HG03558 (cell line): ENCODE measurements around the gene KCTD1.

Experiments
- ATAC-seq: cut with Tn5 transposase; IDR thresholded peaks from one replicate; pipeline ENCODE4 v1.9.1; 2021; ENCODE audit warnings: moderate number of reproducible peaks; ENCODE audit not compliant: unreplicated experiment; ENCODE audit errors: extremely low read depth

The KCTD1 gene

GRCh38 chr18:26550998-26551694 is 2.8 kb upstream of the KCTD1 start:
- ATAC-seq = no peak

DNA sequence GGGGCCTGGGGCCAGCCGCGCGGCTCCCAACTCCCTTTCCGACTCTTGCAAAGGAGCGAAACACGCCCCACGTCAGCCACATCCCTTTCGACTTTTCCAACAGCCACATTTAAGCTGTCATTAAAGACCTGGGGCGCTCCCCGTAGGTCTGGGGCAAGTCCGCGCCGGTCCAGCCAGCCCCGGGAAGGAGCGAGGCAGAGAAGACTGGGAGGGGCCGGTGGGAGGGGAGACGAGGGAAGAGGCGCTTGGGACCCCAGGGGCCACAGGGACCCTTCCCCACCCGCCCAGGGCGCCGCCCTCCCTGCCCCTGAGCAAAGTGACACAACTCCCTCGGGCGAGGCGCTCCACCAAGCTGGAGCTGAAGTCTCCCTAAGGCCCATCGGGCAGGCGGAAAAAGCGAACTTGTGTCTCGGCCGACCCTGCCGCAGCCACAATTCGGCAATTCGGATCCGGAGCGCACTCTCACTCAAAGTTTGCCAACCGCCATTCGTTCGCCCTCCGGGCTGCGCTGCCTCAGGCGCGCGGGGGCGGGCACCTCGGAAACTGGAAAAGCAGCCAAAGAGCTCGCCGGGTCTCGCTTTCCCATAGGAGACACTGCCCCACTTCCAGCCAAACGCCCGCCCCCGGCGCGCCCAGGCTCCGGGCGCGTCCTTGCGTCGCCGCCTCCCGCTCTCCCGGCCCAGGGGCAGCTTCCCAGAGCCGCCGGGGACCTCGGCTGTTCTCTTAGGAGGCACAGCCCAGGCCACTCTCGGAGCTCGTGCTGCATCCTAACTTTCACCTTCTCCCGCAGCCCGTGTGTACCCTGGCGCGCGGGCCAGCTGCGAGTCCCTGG is 1.1 kb upstream of the KCTD1 start:
- no peak for ATAC-seq

- peak; percentile 49 for ATAC-seq
Measured at GRCh38 chr18:26547646-26548414, 523 bp downstream of the KCTD1 start.

DNA sequence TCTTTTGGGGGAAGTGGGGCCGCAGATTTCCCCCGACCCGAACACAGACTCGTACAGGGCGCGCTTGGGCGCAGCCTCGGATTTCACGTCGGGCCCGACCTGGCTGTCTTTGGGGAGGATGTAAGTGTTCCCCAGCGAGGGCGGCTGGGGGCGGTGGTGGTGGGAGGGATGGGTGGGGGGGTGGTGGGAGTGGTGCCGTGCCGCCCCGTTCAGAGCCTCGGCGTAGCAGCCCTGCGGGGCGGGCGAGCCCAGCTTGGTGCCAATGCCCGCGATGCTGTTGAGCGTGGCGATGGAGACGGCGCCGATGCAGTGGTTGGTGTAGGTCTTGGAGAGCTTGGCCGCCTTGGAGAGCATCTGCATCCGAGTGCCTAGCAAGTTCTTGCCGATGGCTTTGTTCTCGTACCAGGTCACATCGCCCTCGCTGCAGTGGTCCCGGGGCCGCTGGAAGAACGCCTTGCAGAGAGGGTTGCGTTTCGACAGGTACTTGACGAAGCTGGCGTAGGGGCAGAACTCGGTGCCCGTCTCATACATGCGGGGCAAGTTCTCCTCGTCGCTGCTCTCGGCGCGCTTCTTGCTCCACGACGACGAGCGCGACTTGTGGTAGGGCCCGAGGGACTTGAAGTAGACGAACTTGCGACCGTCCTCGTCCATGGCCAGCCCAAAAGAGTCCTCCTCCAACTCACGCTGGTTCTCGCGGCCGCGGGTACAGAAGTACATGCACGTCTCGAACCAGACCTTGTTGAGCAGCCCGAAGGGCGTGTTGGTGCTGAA is 1.3 kb downstream of the KCTD1 start:
- ATAC-seq = no peak

DNA sequence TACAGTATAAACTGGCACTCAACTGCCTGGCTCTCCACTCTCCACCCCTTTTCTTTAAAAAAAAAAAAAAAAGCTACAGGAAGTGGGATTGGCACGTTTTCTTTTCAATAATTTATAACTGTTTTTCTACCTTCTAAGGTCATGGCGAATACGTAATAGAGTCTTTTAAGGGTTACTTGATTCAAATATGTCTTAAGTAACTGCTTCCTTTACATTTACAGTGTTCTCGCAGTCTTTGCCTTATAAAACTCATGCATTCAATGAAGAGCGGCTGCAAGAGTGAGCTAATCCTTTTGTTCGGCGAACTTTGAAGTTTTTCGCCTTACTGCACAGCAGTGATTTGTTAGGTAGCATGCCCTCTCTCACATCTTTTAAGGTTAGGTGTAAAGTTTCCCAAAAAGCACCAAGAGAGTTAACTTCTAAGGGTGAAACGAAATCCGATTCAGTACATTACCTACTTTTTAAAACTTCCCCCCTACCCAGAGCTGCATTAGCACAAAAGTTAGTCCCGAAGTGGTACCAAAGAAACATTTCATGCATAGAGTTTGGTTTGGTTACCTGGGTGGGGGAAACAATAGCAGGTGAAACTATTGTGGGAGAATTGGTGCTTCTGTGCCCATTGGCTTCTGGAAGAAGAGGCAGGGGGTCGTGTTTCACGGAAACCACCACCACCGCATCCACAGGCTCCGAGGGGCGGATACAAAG is 2.0 kb downstream of the KCTD1 start:
- ATAC-seq = no peak

DNA sequence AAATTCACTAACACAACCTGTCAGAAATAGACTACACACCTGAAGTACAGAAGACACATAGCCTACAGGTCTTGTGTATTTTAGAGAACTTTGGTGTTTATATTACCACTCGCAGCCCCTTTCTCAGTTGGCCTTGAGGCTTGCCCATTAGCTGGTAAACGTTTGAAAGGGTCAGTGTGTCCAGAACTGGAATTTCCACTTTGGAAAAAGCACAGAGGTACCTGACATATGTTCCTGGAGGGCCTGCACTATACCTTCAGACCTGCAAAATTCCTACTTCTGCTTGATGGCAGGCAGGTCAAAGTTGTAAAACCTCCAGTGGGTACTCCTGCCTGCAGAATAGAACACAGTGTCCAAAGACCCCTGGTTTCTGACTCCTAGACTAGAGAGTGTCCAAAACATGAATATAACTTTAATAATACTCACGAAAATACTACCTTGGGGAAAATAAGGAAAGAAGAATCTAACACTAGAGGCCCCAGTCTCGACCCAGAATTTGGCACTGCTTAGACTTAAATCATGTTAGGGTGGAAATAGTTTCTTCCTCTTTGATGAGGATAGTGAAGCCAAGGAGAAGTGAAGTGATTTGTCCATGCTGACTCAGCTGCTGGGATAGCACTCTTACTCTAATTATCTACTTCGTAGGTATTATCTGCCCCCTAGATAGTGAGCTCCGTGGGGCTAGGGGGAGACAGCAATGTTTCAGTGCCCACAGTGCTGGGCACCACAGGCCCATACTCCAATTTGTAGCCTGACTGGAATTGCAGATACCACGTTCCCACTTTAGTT is 2.8 kb downstream of the KCTD1 start:
- ATAC-seq = no peak

DNA sequence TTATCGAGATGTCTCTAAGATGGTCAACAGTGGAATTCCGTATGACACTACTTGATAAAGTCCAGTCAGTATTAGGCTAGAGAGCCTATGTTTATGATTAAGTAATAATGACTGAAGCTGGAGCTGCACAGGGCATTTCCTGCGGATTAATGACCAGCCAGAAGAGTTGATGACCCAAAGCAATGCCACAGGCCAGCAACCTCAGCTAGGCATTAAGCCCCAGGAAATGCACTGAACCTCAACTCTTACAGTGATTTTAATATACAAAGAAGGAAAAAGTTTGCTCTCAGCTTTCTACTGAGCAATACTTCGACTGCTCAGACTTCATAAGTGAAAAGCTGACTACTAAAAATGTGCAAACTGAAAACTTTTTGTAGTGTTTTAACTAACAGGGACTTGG is 3.9 kb downstream of the KCTD1 start:
- ATAC-seq = no peak

DNA sequence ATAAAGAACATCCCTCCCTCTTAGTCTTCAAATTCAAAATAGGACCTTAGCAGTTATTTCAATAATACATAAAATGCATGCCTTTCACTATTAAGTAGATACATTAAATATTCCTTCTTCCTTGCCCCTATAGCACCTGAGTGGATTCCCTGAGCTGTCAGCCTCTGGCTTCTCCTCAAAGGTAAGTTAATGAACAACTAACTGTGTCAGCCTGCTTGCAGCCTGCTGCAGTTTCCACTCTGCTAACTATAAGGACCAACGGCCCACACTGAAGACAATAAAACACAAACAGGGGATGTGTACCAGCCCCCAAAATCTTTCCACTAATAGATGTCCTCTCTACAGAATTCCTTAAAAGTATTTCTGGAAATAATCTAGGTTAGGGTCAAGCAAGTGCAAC is 5.0 kb downstream of the KCTD1 start:
- ATAC-seq = no peak

DNA sequence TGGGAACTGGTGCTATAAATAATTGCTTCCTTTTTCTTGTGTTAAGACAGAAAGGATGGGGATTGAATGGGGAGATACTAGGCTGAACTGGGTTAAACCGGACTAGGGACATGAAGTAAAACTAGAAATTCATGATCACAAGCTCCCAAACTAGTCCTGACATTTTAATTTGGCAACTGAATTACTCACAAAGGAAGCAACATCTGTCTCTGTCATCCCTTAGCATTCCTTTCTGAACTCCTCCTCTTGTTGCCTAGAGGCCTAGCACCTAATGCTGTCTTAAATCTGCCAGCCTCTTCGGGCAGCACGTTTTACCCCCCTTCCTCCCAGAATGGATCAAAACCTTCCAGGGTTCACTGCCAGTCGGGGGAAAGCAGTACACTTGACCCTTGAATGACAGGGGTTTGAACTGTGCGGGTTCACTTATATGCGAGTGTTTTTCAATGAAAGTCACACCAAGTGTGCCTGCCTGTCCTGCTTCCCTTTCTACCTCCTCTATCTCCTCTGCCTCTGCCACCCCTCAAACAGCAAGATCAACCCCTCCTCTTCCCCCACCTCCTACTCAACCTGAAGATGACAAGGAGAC is 8.2 kb downstream of the KCTD1 start:
- ATAC-seq = no peak

GRCh38 chr18:26538524-26538923 is 9.8 kb downstream of the KCTD1 start:
- ATAC-seq = no peak

GRCh38 chr18:26536664-26537063 is 11.7 kb downstream of the KCTD1 start:
- ATAC-seq = no peak

DNA sequence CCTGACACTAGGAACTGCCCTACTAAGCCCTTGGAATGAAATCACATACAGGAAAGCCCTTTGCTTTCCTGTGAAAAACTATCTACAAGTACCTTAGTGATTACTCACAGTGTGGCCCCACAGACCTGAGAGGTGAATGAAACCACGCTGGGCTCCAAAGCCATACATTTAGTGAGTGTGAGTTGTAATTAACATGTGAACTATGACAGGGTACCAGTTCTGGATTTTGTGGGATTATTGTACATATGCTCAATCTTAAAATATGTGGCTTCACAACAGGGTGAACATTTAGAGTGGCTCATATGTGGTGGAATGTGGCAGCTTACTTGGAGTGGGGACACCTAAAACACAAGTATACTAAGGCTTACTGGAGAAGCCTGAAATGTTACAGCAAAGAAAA is 12.3 kb downstream of the KCTD1 start:
- ATAC-seq = no peak

DNA sequence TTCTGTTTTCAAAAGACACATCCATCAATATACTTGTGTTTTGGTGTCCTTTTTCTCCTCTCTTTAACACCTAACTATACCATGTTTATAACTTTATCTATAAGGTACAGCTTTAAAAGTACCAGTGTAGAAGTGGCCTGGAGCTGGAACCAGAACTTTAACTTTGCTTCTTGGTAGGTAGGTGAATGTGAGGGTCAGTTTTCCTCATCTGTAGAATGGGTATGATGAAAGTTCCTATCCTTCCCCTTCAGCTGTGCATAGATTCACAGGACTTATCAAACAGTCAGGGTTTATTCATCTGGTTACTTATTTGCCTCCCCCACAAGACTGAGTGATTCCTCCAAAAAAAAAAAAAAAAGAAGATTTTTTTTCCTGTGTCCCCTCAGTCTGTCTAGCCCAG is 12.7 kb downstream of the KCTD1 start:
- ATAC-seq = no peak

- no peak for ATAC-seq
Measured at GRCh38 chr18:26532367-26533340, 15.7 kb downstream of the KCTD1 start.

DNA sequence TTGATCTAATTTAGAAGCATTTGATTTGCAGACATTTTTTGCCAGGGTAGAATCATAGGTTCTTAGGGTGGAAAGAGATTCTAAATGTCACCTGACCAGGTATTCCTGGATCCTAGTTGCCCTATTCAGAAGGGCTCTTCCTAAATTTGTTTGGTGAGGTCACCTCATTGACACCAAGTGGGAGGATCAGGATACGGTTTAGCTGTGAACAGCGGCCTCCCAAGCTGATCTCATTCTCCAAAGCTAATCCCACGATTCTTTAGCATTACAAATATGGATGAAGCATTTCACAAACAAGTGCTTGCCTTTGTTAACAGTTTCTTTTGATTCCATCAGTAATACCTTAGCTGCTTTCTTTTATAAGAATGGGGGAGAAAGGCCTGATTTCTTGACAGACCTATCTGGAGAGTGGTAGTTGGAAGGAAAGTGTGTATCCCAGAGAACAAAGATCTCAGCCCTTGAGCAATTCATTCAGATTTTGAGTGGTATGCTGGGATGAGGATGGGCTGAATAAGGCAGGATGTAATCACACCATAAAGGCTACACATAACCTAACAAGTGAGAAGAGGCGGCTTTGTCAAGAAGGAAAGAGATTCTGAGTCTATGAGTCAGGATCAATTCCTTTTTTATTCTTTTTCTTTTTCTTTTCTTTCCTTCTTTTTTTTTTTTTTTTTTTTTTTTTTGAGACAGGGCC is 16.6 kb downstream of the KCTD1 start:
- ATAC-seq = no peak

DNA sequence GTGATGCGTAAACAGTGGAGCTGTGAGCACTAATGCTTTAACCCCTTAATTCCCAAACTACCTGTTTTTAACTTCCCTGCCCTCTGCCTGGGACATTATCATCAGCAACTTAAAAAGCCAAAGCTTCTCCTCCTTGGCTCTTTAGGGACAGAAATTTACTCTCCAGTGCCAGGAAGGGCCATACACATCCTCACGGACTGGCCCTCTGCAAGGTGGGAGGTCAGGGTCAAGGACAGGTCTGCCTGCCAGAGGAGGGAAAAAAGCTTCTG is 21.5 kb downstream of the KCTD1 start:
- ATAC-seq = no peak
